ENCODE data around the gene VRK3. TPM values are rescaled to one million over a fixed set of nuclear protein-coding genes. Genes with fewer than 3 reads are reported as not detected.

Gene VRK3
- total RNA-seq = 17.0 and 19.8 TPM in 2 replicates

GRCh38 chr19:50025022-50025793 is at the start of gene VRK3:
Gene VRK3 (minus strand): TSS chr19:50025372. CDS start chr19:50016162, 9,210 bp downstream.

GRCh38 chr19:50025794-50026549 is 800 bp upstream of the VRK3 start, which contains the start of gene ZNF473:
Gene ZNF473 (plus strand): TSS chr19:50026005. CDS start chr19:50031083, 5,078 bp downstream.

GRCh38 chr19:49960980-49961379 is 64.2 kb downstream of the VRK3 start, which contains the start of gene SIGLEC11:
Gene SIGLEC11 (minus strand): TSS chr19:49961172. CDS start chr19:49961081, 91 bp downstream.

GRCh38 chr19:49929121-49929610 is 96.0 kb downstream of the VRK3 start, which contains the start of the genes ATF5 and NUP62:
Gene ATF5 (plus strand): TSS chr19:49929205. CDS start chr19:49930851, 1,646 bp downstream.
Gene NUP62 (minus strand): TSS chr19:49929504. CDS start chr19:49909807, 19,697 bp downstream.

Other genes with a start within 250 kb of the VRK3 start
- gene FUZ, start 212.1 kb downstream of the VRK3 start, total RNA-seq = 24.3 and 25.8 TPM in 2 replicates
- 16.5 and 16.6 TPM in 2 replicates for gene MED25, start 207.1 kb downstream of the VRK3 start, total RNA-seq
- gene PTOV1, start 174.2 kb downstream of the VRK3 start, total RNA-seq = 51.7 and 55.0 TPM in 2 replicates
- 52.4 and 58.9 TPM in 2 replicates for gene PNKP, start 157.8 kb downstream of the VRK3 start, total RNA-seq
- 11.0 and 12.4 TPM in 2 replicates for gene AKT1S1, start 148.0 kb downstream of the VRK3 start, total RNA-seq
- gene TBC1D17, start 147.7 kb downstream of the VRK3 start, total RNA-seq = 9.4 and 12.5 TPM in 2 replicates
- gene IL4I1, start 128.5 kb downstream of the VRK3 start, total RNA-seq = 0.13 and 0.56 TPM in 2 replicates
- gene ATF5, start 96.2 kb downstream of the VRK3 start, total RNA-seq = 2.9 and 3.1 TPM in 2 replicates
- gene NUP62, start 95.9 kb downstream of the VRK3 start, total RNA-seq = 21.2 and 23.6 TPM in 2 replicates
- not detected in 2 replicates for gene SIGLEC11, start 64.2 kb downstream of the VRK3 start, total RNA-seq
- 6.0 and 6.7 TPM in 2 replicates for gene ZNF473, start 633 bp upstream of the VRK3 start, total RNA-seq
- gene IZUMO2, start 137.9 kb upstream of the VRK3 start, total RNA-seq = not detected in 2 replicates
- not detected in 2 replicates for gene MYH14, start 178.2 kb upstream of the VRK3 start, total RNA-seq

Measured in aortic smooth muscle cell (primary cell).